ENCODE results near the gene SIRT6.
"Not testable (repeated sequence)": the region's sequence is repeated elsewhere in the genome, so short reads cannot be mapped to it uniquely, and the experiment has no call there.

Gene SIRT6

GRCh38 chr19:4136680-4137088 is 45.7 kb downstream of the SIRT6 start:
- TF ChIP-seq SP1 (IDR thresholded peaks at IDR 0.05) (no peak), FOXM1 (IDR thresholded peaks at IDR 0.05; ENCODE audit: borderline replicate concordance) (no peak), ZNF384 (IDR thresholded peaks at IDR 0.05) (no peak), NFRKB (IDR thresholded peaks at IDR 0.05) (no peak), L3MBTL2 (conservative IDR thresholded peaks at IDR 0.05) (no peak), PKNOX1 (IDR thresholded peaks at IDR 0.05) (no peak)
- DNase-seq (ENCODE audit: extremely low spot score), result no peak
- CTCF ChIA-PET, result no interaction called here
- POLR2A ChIA-PET, result no interaction called here

GRCh38 chr19:4135386-4135785 is 47.0 kb downstream of the SIRT6 start:
- POLR2A ChIA-PET; DNase-seq (ENCODE audit: extremely low spot score); CTCF ChIA-PET: not testable (repeated sequence)

GRCh38 chr19:4134351-4134750 is 48.0 kb downstream of the SIRT6 start:
- no peak for DNase-seq (ENCODE audit: extremely low spot score)
- CTCF ChIA-PET, result no interaction called here
- POLR2A ChIA-PET, result no interaction called here
- TF ChIP-seq NFRKB (IDR thresholded peaks at IDR 0.05) (no peak), L3MBTL2 (conservative IDR thresholded peaks at IDR 0.05) (no peak), BHLHE40 (IDR thresholded peaks at IDR 0.05; ENCODE audit: borderline replicate concordance) (no peak), FOXM1 (IDR thresholded peaks at IDR 0.05; ENCODE audit: borderline replicate concordance) (no peak), SP1 (IDR thresholded peaks at IDR 0.05) (no peak)

- no peak for DNase-seq (ENCODE audit: extremely low spot score)
- TF ChIP-seq FOXK2 (IDR thresholded peaks at IDR 0.05) (no peak), FOXM1 (IDR thresholded peaks at IDR 0.05; ENCODE audit: borderline replicate concordance) (no peak), SUZ12 (IDR thresholded peaks at IDR 0.05) (no peak), ELF4 (IDR thresholded peaks at IDR 0.05) (no peak), L3MBTL2 (conservative IDR thresholded peaks at IDR 0.05) (no peak), FOXA1 (IDR thresholded peaks at IDR 0.05) (no peak), CTBP1 (IDR thresholded peaks at IDR 0.05; ENCODE audit: borderline replicate concordance) (no peak), ZNF384 (IDR thresholded peaks at IDR 0.05) (no peak)
- ChIA-PET CTCF (interaction anchor here (0.6 to 2.8 kb wide), 4 partner anchors 9 to 512 kb away, joined by 3 to 18 read pairs (median 4); no protein-coding TSS in a partner anchor), POLR2A (no interaction called here)
These were observed 51.5 kb downstream of the SIRT6 start for GRCh38 chr19:4130744-4131438.

GRCh38 chr19:4129050-4129449 is 53.3 kb downstream of the SIRT6 start:
- CTCF ChIA-PET, result interaction anchor here (1.1 kb wide), 1 partner anchor 11 kb away, joined by 3 read pairs; no protein-coding TSS in a partner anchor
- POLR2A ChIA-PET; DNase-seq (ENCODE audit: extremely low spot score): not testable (repeated sequence)

GRCh38 chr19:4127322-4127721 is 55.0 kb downstream of the SIRT6 start:
- CTCF ChIA-PET; POLR2A ChIA-PET; DNase-seq (ENCODE audit: extremely low spot score): not testable (repeated sequence)

GRCh38 chr19:4124638-4125037 is 57.7 kb downstream of the SIRT6 start:
- CTCF ChIA-PET, result no interaction called here

More at GRCh38 chr19:4124638-4125037, 57.7 kb downstream of the SIRT6 start:
- TF ChIP-seq ZNF384 (IDR thresholded peaks at IDR 0.05) (no peak), HDGF (IDR thresholded peaks at IDR 0.05; ENCODE audit: borderline replicate concordance) (no peak)
- no peak for DNase-seq (ENCODE audit: extremely low spot score)
- POLR2A ChIA-PET, result interaction anchor here (1.2 kb wide), 1 partner anchor 15 kb away, joined by 3 read pairs; no protein-coding TSS in a partner anchor

All from HEK293T (cell line).